Endothelial cell of umbilical vein (primary cell): Measurements from ENCODE around the gene COLGALT1. TPM values are rescaled to one million over a fixed set of nuclear protein-coding genes. Genes with fewer than 3 reads are reported as not detected.

Experiments used
- BruUV-seq: library from RNA; stranded (reverse); fragments of 400-500 nt; replicated peaks from 2 replicates; lab custom pipeline; 2021; lab: Mats Ljungman, UMichigan
- CTCF ChIA-PET: fragments of 300-600, 350-600 bp; sonication (Branson Sonifier 250); formaldehyde crosslinking; loops from one replicate; lab custom pipeline; 2021; ENCODE audit warnings: antibody characterized with exemption, inconsistent platforms; lab: Charles Lee
- POLR2A ChIA-PET: fragments of 300-600, 350-600 bp; sonication (Branson Sonifier 250); formaldehyde crosslinking; loops from one replicate; lab custom pipeline; 2021; ENCODE audit warnings: antibody characterized with exemption, inconsistent platforms; lab: Charles Lee
- DNase-seq: peaks from one replicate; pipeline ENCODE4 v3.0.0-alpha.2; 2011; ENCODE audit warnings: low read depth, low spot score
- FAIRE-seq: peaks from 2 replicates; lab custom pipeline; 2011; peaks lifted over from hg19 to GRCh38; lab: Jason Lieb, UNC
- H2AFZ ChIP-seq: 2 replicates; pipeline ENCODE4 v1.6.0; 2012; ENCODE audit warnings: low read depth, low read length, control low read depth, inconsistent platforms
- H3K27ac ChIP-seq: 2 replicates; pipeline ENCODE4 v1.5.1; 2011; ENCODE audit warnings: low read depth, mild to moderate bottlenecking, control low read depth, low read length, moderate library complexity; ENCODE audit not compliant: insufficient read depth
- H3K27me3 ChIP-seq, 2 experiments: 2 replicates each; pipeline versions ENCODE4 v1.6.0 to v1.6.1; 2011; ENCODE audit warnings: low read length in 2 of 2, mixed read lengths in 1 of 2; ENCODE audit not compliant: control insufficient read depth in 2 of 2, insufficient read depth in 2 of 2
- H3K36me3 ChIP-seq, 2 experiments: 2 replicates in 1 of 2; 3 replicates in 1 of 2; pipeline ENCODE4 v1.5.1; 2011; ENCODE audit warnings: low read length in 2 of 2, mild to moderate bottlenecking in 1 of 2, moderate library complexity in 1 of 2; ENCODE audit not compliant: control insufficient read depth in 2 of 2, insufficient read depth in 2 of 2; ENCODE audit errors: extremely low read depth in 1 of 2
- H3K4me1 ChIP-seq: 3 replicates; pipeline ENCODE4 v1.5.1; 2011; ENCODE audit warnings: mild to moderate bottlenecking, low read length; ENCODE audit not compliant: control insufficient read depth, insufficient read depth; ENCODE audit errors: extremely low read depth
- H3K4me2 ChIP-seq: 2 replicates; pipeline ENCODE4 v1.6.1; 2011; ENCODE audit warnings: low read length, control low read depth, mixed read lengths; ENCODE audit not compliant: insufficient read depth
- H3K4me3 ChIP-seq, 3 experiments: fragments of 200-600 bp in 1 of 3; sonication (generic), shearing (Covaris generic) in 1 of 3; replicated peaks in 1 of 3; 2 replicates each; pipeline ENCODE4 v1.5.1; 2011 to 2016; ENCODE audit warnings: control low read depth in 3 of 3, low read length in 3 of 3, mild to moderate bottlenecking in 2 of 3, inconsistent platforms in 1 of 3, low read depth in 1 of 3, moderate library complexity in 1 of 3; ENCODE audit not compliant: insufficient read depth in 1 of 3
- H3K79me2 ChIP-seq: 2 replicates; pipeline ENCODE4 v1.6.0; 2012; ENCODE audit warnings: low read length, inconsistent platforms; ENCODE audit not compliant: control insufficient read depth, insufficient read depth
- H3K9ac ChIP-seq: replicated peaks from 2 replicates; pipeline ENCODE3; 2011; ENCODE audit warnings: low read length, control low read depth; ENCODE audit not compliant: insufficient read depth; ENCODE audit errors: extremely low read depth
- H3K9me1 ChIP-seq: replicated peaks from 3 replicates; pipeline ENCODE4 v1.6.0; 2011; ENCODE audit warnings: mild to moderate bottlenecking, low read length; ENCODE audit not compliant: control insufficient read depth, insufficient read depth; ENCODE audit errors: extremely low read depth
- H3K9me3 ChIP-seq: replicated peaks from 2 replicates; pipeline ENCODE4 v1.5.1; 2012; ENCODE audit warnings: low read length, inconsistent platforms; ENCODE audit not compliant: control insufficient read depth, insufficient read depth
- H4K20me1 ChIP-seq: replicated peaks from 2 replicates; pipeline ENCODE3; 2011; ENCODE audit warnings: mild to moderate bottlenecking, low read length; ENCODE audit not compliant: control insufficient read depth, insufficient read depth; ENCODE audit errors: extremely low read depth
- CTCF ChIP-seq, 2 donors: IDR thresholded peaks; 1 replicate in 1 of 2; 2 replicates in 1 of 2; pipeline ENCODE4 v1.5.1; 2011; ENCODE audit warnings: low read length in 2 of 2, mild to moderate bottlenecking in 2 of 2, moderate library complexity in 2 of 2, control low read depth in 1 of 2, inconsistent platforms in 1 of 2, low read depth in 1 of 2; ENCODE audit not compliant: insufficient read depth in 1 of 2; ENCODE audit errors: extremely low read depth in 1 of 2
- EZH2 ChIP-seq: IDR thresholded peaks from 2 replicates; pipeline ENCODE4 v1.6.1; 2012; ENCODE audit warnings: borderline replicate concordance, low read depth, mild to moderate bottlenecking, moderate library complexity, low read length, inconsistent platforms; ENCODE audit not compliant: severe bottlenecking
- FOS ChIP-seq: IDR thresholded peaks from 2 replicates; pipeline ENCODE4 v1.6.1; 2011; ENCODE audit warnings: mild to moderate bottlenecking, low read length, moderate library complexity, borderline replicate concordance; ENCODE audit not compliant: insufficient read depth
- GATA2 ChIP-seq: IDR thresholded peaks from 2 replicates; pipeline ENCODE4 v1.7.0; 2011; ENCODE audit warnings: low read depth, mild to moderate bottlenecking, moderate library complexity, mixed read lengths, low read length; ENCODE audit not compliant: insufficient read length, insufficient read depth
- JUN ChIP-seq: IDR thresholded peaks from 2 replicates; pipeline ENCODE4 v1.6.1; 2011; ENCODE audit warnings: borderline replicate concordance, low read depth; ENCODE audit not compliant: insufficient read length, insufficient read depth
- MAX ChIP-seq: IDR thresholded peaks from 2 replicates; pipeline ENCODE4 v1.6.1; 2011; ENCODE audit not compliant: insufficient read depth, insufficient read length
- MYC ChIP-seq: IDR thresholded peaks from one replicate; pipeline ENCODE4 v1.6.1; 2011; ENCODE audit warnings: mild to moderate bottlenecking, low read depth, low read length
- POLR2A ChIP-seq: IDR thresholded peaks from 2 replicates; pipeline ENCODE4 v1.6.1; 2012; ENCODE audit warnings: low read depth, mild to moderate bottlenecking, control low read depth, low read length
- POLR2AphosphoS5 ChIP-seq: IDR thresholded peaks from 2 replicates; pipeline ENCODE4 v1.6.1; 2012; ENCODE audit warnings: low read depth, mild to moderate bottlenecking, control low read depth, low read length, moderate library complexity; ENCODE audit not compliant: insufficient read depth
- dilution Hi-C: fragments of 300-500 bp; cut with MboI; formaldehyde crosslinking; loops from one replicate; pipeline ENCODE4 v1.15.0; 2019; ENCODE audit warnings: low sequenced_read_pairs; ENCODE audit not compliant: extremely low pct_ligation_motif_present
- intact Hi-C: fragments of 100-400 bp; cut with micrococcal nuclease; formaldehyde crosslinking; loops from one replicate; pipeline ENCODE4 v1.10.0; 2022
- polyA plus RNA-seq, 4 experiments: library from polyadenylated mRNA; depleted of rRNA in 3 of 4; stranded (reverse) in 3 of 4; unstranded in 1 of 4; fragments of >200 nt; gene quantifications; 2 replicates each; pipeline versions ENCODE4 v1.2.1 to v1.2.3, GENCODE V29; 2011 to 2012; ENCODE audit warnings: missing spikeins in 1 of 4
- total RNA-seq: library from RNA; stranded (reverse); gene quantifications from 2 replicates; pipeline ENCODE4 v1.2.3, GENCODE V29; 2021

COLGALT1 gene
- total and polyA plus RNA-seq, 2 donors (not counting 3 experiments of a cell fraction or from before 2014, with no cell fraction given), result 263 to 355 TPM

- no TSS peak for BruUV-seq
- intact Hi-C loops (no loop called here), dilution Hi-C loops (no loop called here)
- Histone ChIP-seq H3K4me2 (no peak overlapping the region), H3K27me3 (peaks cover 2 to 3% of the 10 kb centered on the region in 2 experiments), H3K79me2 (no peaks in the 10 kb centered on the region), H3K4me3 (no peak overlapping the region), H3K4me1 (no peaks in the 10 kb centered on the region), H3K9ac (no peak overlapping the region), H4K20me1 (no peaks in the 10 kb centered on the region), H2AFZ (no peak overlapping the region), H3K36me3 (no peaks in the 10 kb centered on the region), H3K27ac (no peak overlapping the region), H3K9me3 (no peaks in the 10 kb centered on the region), H3K9me1 (no peaks in the 10 kb centered on the region)
- POLR2A ChIA-PET, result no interaction called here
- FAIRE-seq (no peak), DNase-seq (no peak)
- CTCF ChIA-PET, result interaction anchor here (1.2 to 1.5 kb wide), 2 partner anchors 11 to 150 kb away, joined by 3 read pairs; no protein-coding TSS in a partner anchor
- TF ChIP-seq POLR2AphosphoS5 (no peak), JUN (no peak), CTCF (IDR thresholded peaks at IDR 0.05; ENCODE audit: extremely low read depth in 1 of 2, insufficient read depth in 1 of 2, low read depth in 1 of 2, low read length in 2 of 2) (no peak), FOS (no peak), MYC (no peak), GATA2 (no peak), POLR2A (no peak), EZH2 (no peak), MAX (no peak)
Observed at GRCh38 chr19:17616686-17616960, 61.2 kb downstream of the COLGALT1 start.
